Endothelial cell (in vitro differentiated cells): Measurements from ENCODE around the gene APBB1. TPM values are rescaled to one million over a fixed set of nuclear protein-coding genes. Genes with fewer than 3 reads are reported as not detected.
"Not testable (repeated sequence)": the region's sequence is repeated elsewhere in the genome, so short reads cannot be mapped to it uniquely, and the experiment has no call there.

Experiments
- DNase-seq: peaks from one replicate; pipeline ENCODE4 v3.0.0; 2021; ENCODE audit warnings: low spot score
- H3K27ac Mint-ChIP-seq: one replicate; pipeline ENCODE4 v1.8.0; 2021; ENCODE audit warnings: mixed read lengths, inconsistent platforms; ENCODE audit not compliant: unreplicated experiment
- H3K27me3 Mint-ChIP-seq: one replicate; pipeline ENCODE4 v1.8.0; 2021; ENCODE audit warnings: mild to moderate bottlenecking, moderate library complexity, mixed read lengths, inconsistent platforms; ENCODE audit not compliant: unreplicated experiment
- H3K36me3 Mint-ChIP-seq: one replicate; pipeline ENCODE4 v1.8.0; 2021; ENCODE audit warnings: mild to moderate bottlenecking, low read depth, mixed read lengths, inconsistent platforms; ENCODE audit not compliant: unreplicated experiment
- H3K4me1 Mint-ChIP-seq: one replicate; pipeline ENCODE4 v1.8.0; 2021; ENCODE audit warnings: mild to moderate bottlenecking, mixed read lengths, inconsistent platforms; ENCODE audit not compliant: unreplicated experiment
- H3K4me3 Mint-ChIP-seq: one replicate; pipeline ENCODE4 v1.8.0; 2021; ENCODE audit warnings: mild to moderate bottlenecking, mixed read lengths, inconsistent platforms; ENCODE audit not compliant: unreplicated experiment
- H3K9me3 Mint-ChIP-seq: one replicate; pipeline ENCODE4 v1.8.0; 2021; ENCODE audit warnings: mixed read lengths, inconsistent platforms; ENCODE audit not compliant: unreplicated experiment
- total RNA-seq: library from RNA; stranded (reverse); fragmentation: NEBNext Ultra II Directional; extraction: Animal tissue kit (Norgen Biotek cat#: 25700); gene quantifications from one replicate; pipeline ENCODE4 v1.2.1, GENCODE V29; 2021; ENCODE audit not compliant: unreplicated experiment
- TF ChIP-seq, protein P1 (sequence below): fragments of 200-600 bp; sonication (generic); IDR thresholded peaks from one replicate; pipeline ENCODE4 v1.5.0; 2021; ENCODE audit warnings: antibody characterized with exemption; ENCODE audit not compliant: unreplicated experiment

The APBB1 gene
- total RNA-seq, 1 donor from 2014 or later, result 43.6 TPM

GRCh38 chr11:6393989-6394670 is 24.8 kb downstream of the APBB1 start:
- Mint-ChIP-seq H3K4me3 (no peak overlapping the region), H3K27ac (no peak overlapping the region), H3K9me3 (no peaks in the 10 kb centered on the region), H3K36me3 (no peaks in the 10 kb centered on the region), H3K27me3 (peaks cover 12% of the 10 kb centered on the region), H3K4me1 (peaks cover 4% of the 10 kb centered on the region)
- no peak for DNase-seq
- TF ChIP-seq, protein P1, sequence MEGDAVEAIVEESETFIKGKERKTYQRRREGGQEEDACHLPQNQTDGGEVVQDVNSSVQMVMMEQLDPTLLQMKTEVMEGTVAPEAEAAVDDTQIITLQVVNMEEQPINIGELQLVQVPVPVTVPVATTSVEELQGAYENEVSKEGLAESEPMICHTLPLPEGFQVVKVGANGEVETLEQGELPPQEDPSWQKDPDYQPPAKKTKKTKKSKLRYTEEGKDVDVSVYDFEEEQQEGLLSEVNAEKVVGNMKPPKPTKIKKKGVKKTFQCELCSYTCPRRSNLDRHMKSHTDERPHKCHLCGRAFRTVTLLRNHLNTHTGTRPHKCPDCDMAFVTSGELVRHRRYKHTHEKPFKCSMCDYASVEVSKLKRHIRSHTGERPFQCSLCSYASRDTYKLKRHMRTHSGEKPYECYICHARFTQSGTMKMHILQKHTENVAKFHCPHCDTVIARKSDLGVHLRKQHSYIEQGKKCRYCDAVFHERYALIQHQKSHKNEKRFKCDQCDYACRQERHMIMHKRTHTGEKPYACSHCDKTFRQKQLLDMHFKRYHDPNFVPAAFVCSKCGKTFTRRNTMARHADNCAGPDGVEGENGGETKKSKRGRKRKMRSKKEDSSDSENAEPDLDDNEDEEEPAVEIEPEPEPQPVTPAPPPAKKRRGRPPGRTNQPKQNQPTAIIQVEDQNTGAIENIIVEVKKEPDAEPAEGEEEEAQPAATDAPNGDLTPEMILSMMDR, result no peak

- not testable (repeated sequence) for H3K27ac Mint-ChIP-seq, H3K9me3 Mint-ChIP-seq, H3K4me1 Mint-ChIP-seq, H3K36me3 Mint-ChIP-seq, DNase-seq, H3K4me3 Mint-ChIP-seq
- H3K27me3 Mint-ChIP-seq, result peaks cover 11% of the 10 kb centered on the region
These were observed 26.6 kb downstream of the APBB1 start for GRCh38 chr11:6392251-6392650.

DNA sequence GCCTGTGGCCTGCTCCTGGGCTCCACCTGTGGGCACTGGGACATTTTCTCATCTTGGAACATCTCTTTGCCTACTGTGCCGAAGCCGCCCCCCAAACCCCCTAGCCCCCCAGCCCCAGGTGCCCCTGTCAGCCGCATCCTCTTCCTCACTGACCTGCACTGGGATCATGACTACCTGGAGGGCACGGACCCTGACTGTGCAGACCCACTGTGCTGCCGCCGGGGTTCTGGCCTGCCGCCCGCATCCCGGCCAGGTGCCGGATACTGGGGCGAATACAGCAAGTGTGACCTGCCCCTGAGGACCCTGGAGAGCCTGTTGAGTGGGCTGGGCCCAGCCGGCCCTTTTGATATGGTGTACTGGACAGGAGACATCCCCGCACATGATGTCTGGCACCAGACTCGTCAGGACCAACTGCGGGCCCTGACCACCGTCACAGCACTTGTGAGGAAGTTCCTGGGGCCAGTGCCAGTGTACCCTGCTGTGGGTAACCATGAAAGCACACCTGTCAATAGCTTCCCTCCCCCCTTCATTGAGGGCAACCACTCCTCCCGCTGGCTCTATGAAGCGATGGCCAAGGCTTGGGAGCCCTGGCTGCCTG is 27.3 kb downstream of the APBB1 start:
- peaks cover 5% of the 10 kb centered on the region for H3K4me1 Mint-ChIP-seq
- TF ChIP-seq, protein P1, result no peak
- no peaks in the 10 kb centered on the region for H3K36me3 Mint-ChIP-seq
- no peaks in the 10 kb centered on the region for H3K9me3 Mint-ChIP-seq
- peaks cover 11% of the 10 kb centered on the region for H3K27me3 Mint-ChIP-seq
- no peak overlapping the region for H3K4me3 Mint-ChIP-seq
- no peak for DNase-seq
- H3K27ac Mint-ChIP-seq, result no peak overlapping the region

DNA sequence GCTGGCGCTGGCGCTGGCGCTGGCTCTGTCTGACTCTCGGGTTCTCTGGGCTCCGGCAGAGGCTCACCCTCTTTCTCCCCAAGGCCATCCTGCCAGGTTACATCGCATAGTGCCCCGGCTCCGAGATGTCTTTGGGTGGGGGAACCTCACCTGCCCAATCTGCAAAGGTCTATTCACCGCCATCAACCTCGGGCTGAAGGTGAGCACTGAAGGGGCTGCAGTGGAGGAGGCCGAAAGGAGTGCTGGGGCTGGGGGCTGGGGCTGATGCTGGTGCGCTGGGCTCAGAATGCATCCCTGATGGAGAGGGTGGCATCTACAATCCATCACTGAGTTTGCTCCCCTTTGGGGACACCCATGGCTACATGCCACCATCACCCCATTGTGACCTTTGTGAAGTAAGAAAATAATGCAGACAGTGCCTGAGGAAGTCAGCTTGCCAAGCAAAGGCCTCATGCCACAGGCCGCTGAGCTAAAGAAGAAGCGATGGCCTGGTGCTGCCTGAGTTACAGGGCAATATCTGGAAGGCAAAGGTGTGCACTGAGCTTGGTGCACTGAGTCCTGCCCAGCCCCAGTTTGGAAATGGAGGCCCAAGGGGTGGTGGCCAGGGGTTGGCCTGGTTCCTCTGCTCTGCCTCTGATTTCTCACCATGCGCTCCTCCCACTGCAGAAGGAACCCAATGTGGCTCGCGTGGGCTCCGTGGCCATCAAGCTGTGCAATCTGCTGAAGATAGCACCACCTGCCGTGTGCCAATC is 28.0 kb downstream of the APBB1 start:
- H3K27me3 Mint-ChIP-seq, result peaks cover 13% of the 10 kb centered on the region
- H3K9me3 Mint-ChIP-seq, result no peaks in the 10 kb centered on the region
- peaks cover 5% of the 10 kb centered on the region for H3K4me1 Mint-ChIP-seq
- DNase-seq, result no peak
- TF ChIP-seq, protein P1, result no peak
- H3K4me3 Mint-ChIP-seq, result peak overlapping the region; percentile 91
- no peak overlapping the region for H3K27ac Mint-ChIP-seq
- no peaks in the 10 kb centered on the region for H3K36me3 Mint-ChIP-seq

GRCh38 chr11:6389905-6390717 is 28.8 kb downstream of the APBB1 start, which contains the start of gene SMPD1:
Gene SMPD1 (plus strand): TSS chr11:6390474. CDS start chr11:6390599, 125 bp downstream.
- TF ChIP-seq, protein P1, result no peak
- Mint-ChIP-seq H3K4me3 (peak within 1 kb of the TSS; percentile 94), H3K27ac (peak within 1 kb of the TSS; percentile 85), H3K27me3 (peaks cover 15% of the 10 kb centered on the region), H3K9me3 (no peaks in the 10 kb centered on the region), H3K36me3 (peaks cover 3% of the 10 kb centered on the region), H3K4me1 (peaks cover 8% of the 10 kb centered on the region)
- peak; percentile 83 for DNase-seq
